SK-N-SH treated with all-trans-retinoic acid at 6 μM for 48 hours (cell line): Measurements from ENCODE around the gene SPECC1.

ENCODE experiments used
- ATAC-seq: fragments of 200-7000 bp; cut with Tn5 transposase; 3 replicates; pipeline ENCODE4 v1.9.1; 2020; ENCODE audit warnings: mild to moderate bottlenecking, moderate library complexity
- ARNTL ChIP-seq: fragments of 450-650 bp; formaldehyde crosslinking; IDR thresholded peaks from 2 replicates; pipeline ENCODE4 v1.5.0; 2020; ENCODE audit warnings: low read depth, mild to moderate bottlenecking, moderate library complexity, borderline replicate concordance
- BACH2 ChIP-seq: fragments of 250-450 bp; sonication (Bioruptor Pico); IDR thresholded peaks from 2 replicates; pipeline ENCODE4 v1.9.0; 2021; ENCODE audit warnings: mild to moderate bottlenecking, borderline replicate concordance
- CREB5 ChIP-seq: fragments of 250-450 bp; sonication (Bioruptor Pico); IDR thresholded peaks from 2 replicates; pipeline ENCODE4 v1.5.1; 2020; ENCODE audit warnings: low read depth, mild to moderate bottlenecking, moderate library complexity
- CSDC2 ChIP-seq: fragments of 250-450 bp; sonication (Bioruptor Pico); IDR thresholded peaks from 2 replicates; pipeline ENCODE4 v1.5.0; 2020; ENCODE audit warnings: mild to moderate bottlenecking, moderate library complexity
- CSRNP3 ChIP-seq: fragments of 250-450 bp; sonication (Bioruptor Pico); IDR thresholded peaks from 2 replicates; pipeline ENCODE4 v1.5.1; 2021; ENCODE audit warnings: mild to moderate bottlenecking, moderate library complexity
- ESRRG ChIP-seq: fragments of 250-450 bp; sonication (Bioruptor Pico); IDR thresholded peaks from 2 replicates; pipeline ENCODE4 v1.6.1; 2021; ENCODE audit warnings: mild to moderate bottlenecking
- ISL1 ChIP-seq: fragments of 250-450 bp; sonication (Bioruptor Pico); IDR thresholded peaks from 2 replicates; pipeline ENCODE4 v2.1.2; 2022; ENCODE audit warnings: mild to moderate bottlenecking, moderate library complexity
- POU6F1 ChIP-seq: fragments of 250-450 bp; sonication (Bioruptor Pico); IDR thresholded peaks from 2 replicates; pipeline ENCODE4 v1.8.0; 2021; ENCODE audit warnings: low read depth, mild to moderate bottlenecking, moderate library complexity, borderline replicate concordance
- PPARA ChIP-seq: fragments of 250-450 bp; sonication (Bioruptor Pico); IDR thresholded peaks from 2 replicates; pipeline ENCODE4 v1.5.0; 2020; ENCODE audit warnings: mild to moderate bottlenecking, borderline replicate concordance
- RARB ChIP-seq: fragments of 250-450 bp; sonication (Bioruptor Pico); IDR thresholded peaks from 2 replicates; pipeline ENCODE4 v1.8.0; 2021; ENCODE audit warnings: mild to moderate bottlenecking, moderate library complexity
- SNAI2 ChIP-seq: fragments of 250-450 bp; sonication (Bioruptor Pico); IDR thresholded peaks from 2 replicates; pipeline ENCODE4 v1.5.0; 2020; ENCODE audit warnings: mild to moderate bottlenecking, moderate library complexity
- TCF4 ChIP-seq: fragments of 250-450 bp; sonication (Bioruptor Pico); IDR thresholded peaks from 2 replicates; pipeline ENCODE4 v1.8.0; 2021; ENCODE audit warnings: mild to moderate bottlenecking, moderate library complexity, borderline replicate concordance
- TOX ChIP-seq: fragments of 250-450 bp; sonication (Bioruptor Pico); IDR thresholded peaks from 2 replicates; pipeline ENCODE4 v1.8.0; 2021; ENCODE audit warnings: mild to moderate bottlenecking, moderate library complexity, borderline replicate concordance
- TSHZ2 ChIP-seq: fragments of 250-450 bp; sonication (Bioruptor Pico); IDR thresholded peaks from 2 replicates; pipeline ENCODE4 v1.5.0; 2020; ENCODE audit warnings: mild to moderate bottlenecking, moderate library complexity
- ZC3H10 ChIP-seq: fragments of 250-450 bp; sonication (Bioruptor Pico); IDR thresholded peaks from 2 replicates; pipeline ENCODE4 v1.5.1; 2021; ENCODE audit warnings: mild to moderate bottlenecking, moderate library complexity
- ZFP3 ChIP-seq: fragments of 250-450 bp; sonication (Bioruptor Pico); IDR thresholded peaks from 2 replicates; pipeline ENCODE4 v1.5.0; 2020; ENCODE audit warnings: mild to moderate bottlenecking, moderate library complexity
- ZFP30 ChIP-seq: fragments of 450-650 bp; formaldehyde crosslinking; IDR thresholded peaks from 2 replicates; pipeline ENCODE4 v1.5.0; 2022; ENCODE audit warnings: mild to moderate bottlenecking, moderate library complexity
- ZNF565 ChIP-seq: fragments of 450-650 bp; formaldehyde crosslinking; conservative IDR thresholded peaks from 2 replicates; pipeline ENCODE4 v1.5.0; 2020; ENCODE audit warnings: low read depth, mild to moderate bottlenecking, moderate library complexity
- ZNF70 ChIP-seq: fragments of 450-650 bp; formaldehyde crosslinking; IDR thresholded peaks from 2 replicates; pipeline ENCODE4 v1.5.0; 2020; ENCODE audit warnings: mild to moderate bottlenecking, moderate library complexity
- ZNF8 ChIP-seq: fragments of 450-650 bp; formaldehyde crosslinking; IDR thresholded peaks from 2 replicates; pipeline ENCODE4 v1.5.0; 2020; ENCODE audit warnings: mild to moderate bottlenecking, moderate library complexity

SPECC1 gene

GRCh38 chr17:20066253-20066652, 57.1 kb downstream of the SPECC1 start (continued):
- TF ChIP-seq CSRNP3 (CRISPR knock-in tag) (no peak), BACH2 (no peak), ESRRG (CRISPR knock-in tag) (no peak)
- TF ChIP-seq, all 23 proteins: peak for 0

GRCh38 chr17:20067711-20068110, 58.6 kb downstream of the SPECC1 start:
- no peak for TF ChIP-seq ZC3H10 (CRISPR knock-in tag)
- no peak for TF ChIP-seq ZFP30
- TF ChIP-seq CSRNP3 (CRISPR knock-in tag): no peak
- TF ChIP-seq ZFP3 (CRISPR knock-in tag): no peak
- no peak for TF ChIP-seq SNAI2 (CRISPR knock-in tag)
- no peak for TF ChIP-seq CSDC2 (CRISPR knock-in tag)
- no peak for TF ChIP-seq BACH2
- TF ChIP-seq ARNTL: no peak
- no peak for TF ChIP-seq RARB (CRISPR knock-in tag)
- no peak for TF ChIP-seq ZNF8 (CRISPR knock-in tag)
- TF ChIP-seq POU6F1 (CRISPR knock-in tag): no peak
- TF ChIP-seq CREB5: no peak
- TF ChIP-seq TSHZ2 (CRISPR knock-in tag): no peak
- TF ChIP-seq PPARA: no peak
- TF ChIP-seq TCF4 (CRISPR knock-in tag): no peak
- no peak for ATAC-seq

GRCh38 chr17:20068445-20068844, 59.3 kb downstream of the SPECC1 start:
- no peak for ATAC-seq
- TF ChIP-seq POU6F1 (CRISPR knock-in tag) (no peak), ZNF70 (CRISPR knock-in tag) (no peak), BACH2 (no peak), TOX (CRISPR knock-in tag) (no peak), ARNTL (no peak), TSHZ2 (CRISPR knock-in tag) (no peak), TCF4 (CRISPR knock-in tag) (no peak), ZNF565 (CRISPR knock-in tag) (no peak), CSDC2 (CRISPR knock-in tag) (no peak), CSRNP3 (CRISPR knock-in tag) (no peak), ISL1 (no peak)
